HUES6 (cell line): Measurements from ENCODE around the gene ARID2.

Experiments
- H3K27ac ChIP-seq: 2 replicates; pipeline ENCODE4 v1.7.0; 2013; ENCODE audit warnings: low read depth, mild to moderate bottlenecking, low read length, inconsistent platforms
- H3K27me3 ChIP-seq: 2 replicates; pipeline ENCODE4 v1.6.1; 2013; ENCODE audit warnings: low read length; ENCODE audit not compliant: control insufficient read depth, insufficient read depth
- H3K36me3 ChIP-seq: 2 replicates; pipeline ENCODE4 v1.6.1; 2013; ENCODE audit warnings: low read length; ENCODE audit not compliant: control insufficient read depth, insufficient read depth
- H3K4me1 ChIP-seq: 2 replicates; pipeline ENCODE4 v1.6.1; 2013; ENCODE audit warnings: low read length; ENCODE audit not compliant: control insufficient read depth, insufficient read depth
- H3K4me3 ChIP-seq: 2 replicates; pipeline ENCODE4 v1.5.1; 2013; ENCODE audit warnings: low read depth, low read length
- H3K9ac ChIP-seq: one replicate; pipeline ENCODE4 v1.6.1; 2013; ENCODE audit warnings: mild to moderate bottlenecking, low read length
- H3K9me3 ChIP-seq: 2 replicates; pipeline ENCODE4 v1.6.1; 2013; ENCODE audit warnings: low read depth, low read length; ENCODE audit not compliant: control insufficient read depth, insufficient read depth

The ARID2 gene, protein sequence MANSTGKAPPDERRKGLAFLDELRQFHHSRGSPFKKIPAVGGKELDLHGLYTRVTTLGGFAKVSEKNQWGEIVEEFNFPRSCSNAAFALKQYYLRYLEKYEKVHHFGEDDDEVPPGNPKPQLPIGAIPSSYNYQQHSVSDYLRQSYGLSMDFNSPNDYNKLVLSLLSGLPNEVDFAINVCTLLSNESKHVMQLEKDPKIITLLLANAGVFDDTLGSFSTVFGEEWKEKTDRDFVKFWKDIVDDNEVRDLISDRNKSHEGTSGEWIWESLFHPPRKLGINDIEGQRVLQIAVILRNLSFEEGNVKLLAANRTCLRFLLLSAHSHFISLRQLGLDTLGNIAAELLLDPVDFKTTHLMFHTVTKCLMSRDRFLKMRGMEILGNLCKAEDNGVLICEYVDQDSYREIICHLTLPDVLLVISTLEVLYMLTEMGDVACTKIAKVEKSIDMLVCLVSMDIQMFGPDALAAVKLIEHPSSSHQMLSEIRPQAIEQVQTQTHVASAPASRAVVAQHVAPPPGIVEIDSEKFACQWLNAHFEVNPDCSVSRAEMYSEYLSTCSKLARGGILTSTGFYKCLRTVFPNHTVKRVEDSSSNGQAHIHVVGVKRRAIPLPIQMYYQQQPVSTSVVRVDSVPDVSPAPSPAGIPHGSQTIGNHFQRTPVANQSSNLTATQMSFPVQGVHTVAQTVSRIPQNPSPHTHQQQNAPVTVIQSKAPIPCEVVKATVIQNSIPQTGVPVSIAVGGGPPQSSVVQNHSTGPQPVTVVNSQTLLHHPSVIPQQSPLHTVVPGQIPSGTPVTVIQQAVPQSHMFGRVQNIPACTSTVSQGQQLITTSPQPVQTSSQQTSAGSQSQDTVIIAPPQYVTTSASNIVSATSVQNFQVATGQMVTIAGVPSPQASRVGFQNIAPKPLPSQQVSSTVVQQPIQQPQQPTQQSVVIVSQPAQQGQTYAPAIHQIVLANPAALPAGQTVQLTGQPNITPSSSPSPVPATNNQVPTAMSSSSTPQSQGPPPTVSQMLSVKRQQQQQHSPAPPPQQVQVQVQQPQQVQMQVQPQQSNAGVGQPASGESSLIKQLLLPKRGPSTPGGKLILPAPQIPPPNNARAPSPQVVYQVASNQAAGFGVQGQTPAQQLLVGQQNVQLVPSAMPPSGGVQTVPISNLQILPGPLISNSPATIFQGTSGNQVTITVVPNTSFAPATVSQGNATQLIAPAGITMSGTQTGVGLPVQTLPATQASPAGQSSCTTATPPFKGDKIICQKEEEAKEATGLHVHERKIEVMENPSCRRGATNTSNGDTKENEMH (N-terminal part only)

DNA sequence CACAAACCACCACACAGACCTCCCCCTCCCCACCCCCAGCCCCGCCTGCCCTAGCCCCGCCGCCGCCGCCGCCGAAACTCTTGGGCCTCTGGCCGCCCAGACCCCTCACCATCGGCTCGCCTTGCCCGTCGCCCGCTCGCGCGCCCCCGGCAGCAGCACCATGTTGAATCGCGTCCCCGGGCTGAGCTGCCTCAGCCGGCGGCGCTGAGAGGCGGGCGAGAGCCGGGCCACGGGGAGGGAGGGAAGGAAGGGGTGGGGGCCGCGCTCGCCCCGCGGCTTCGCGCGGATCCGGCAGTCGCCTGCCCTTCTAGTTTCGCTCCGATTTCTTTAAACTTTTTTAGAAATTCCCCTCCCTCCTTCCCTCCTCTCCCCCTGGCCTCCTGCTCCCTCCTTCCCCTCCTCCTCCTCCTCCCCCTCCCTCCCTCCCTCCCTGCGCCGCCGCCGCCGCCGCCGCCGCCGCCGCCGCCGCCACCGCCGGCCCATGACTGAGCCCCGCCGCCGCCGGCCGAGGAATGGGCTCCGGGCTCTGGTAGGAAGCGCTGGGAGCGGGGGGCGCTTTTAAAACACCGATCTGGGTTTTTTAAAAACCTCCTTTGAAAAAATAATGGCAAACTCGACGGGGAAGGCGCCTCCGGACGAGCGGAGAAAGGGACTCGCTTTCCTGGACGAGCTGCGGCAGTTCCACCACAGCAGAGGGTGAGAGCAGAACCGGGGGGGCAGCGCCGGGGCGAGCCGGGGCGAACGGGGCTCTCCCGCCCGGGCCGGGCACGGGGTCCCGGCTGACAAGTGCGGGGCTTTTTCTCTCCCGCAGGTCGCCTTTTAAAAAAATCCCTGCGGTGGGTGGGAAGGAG is at the start of gene ARID2:
Gene ARID2 (plus strand): TSS at position 474 of the 851 bp plus-strand sequence. CDS start 131 bp downstream, at position 605.
- no peaks in the 10 kb centered on the region for H3K27me3 ChIP-seq
- H3K27ac ChIP-seq = peak within 1 kb of the TSS; percentile 96
- H3K4me1 ChIP-seq = peaks cover 20% of the 10 kb centered on the region
- H3K9me3 ChIP-seq = no peaks in the 10 kb centered on the region
- peaks cover 5% of the 10 kb centered on the region for H3K36me3 ChIP-seq
- peak within 1 kb of the TSS; percentile 96 for H3K9ac ChIP-seq
- H3K4me3 ChIP-seq = peak within 1 kb of the TSS; percentile 97

DNA sequence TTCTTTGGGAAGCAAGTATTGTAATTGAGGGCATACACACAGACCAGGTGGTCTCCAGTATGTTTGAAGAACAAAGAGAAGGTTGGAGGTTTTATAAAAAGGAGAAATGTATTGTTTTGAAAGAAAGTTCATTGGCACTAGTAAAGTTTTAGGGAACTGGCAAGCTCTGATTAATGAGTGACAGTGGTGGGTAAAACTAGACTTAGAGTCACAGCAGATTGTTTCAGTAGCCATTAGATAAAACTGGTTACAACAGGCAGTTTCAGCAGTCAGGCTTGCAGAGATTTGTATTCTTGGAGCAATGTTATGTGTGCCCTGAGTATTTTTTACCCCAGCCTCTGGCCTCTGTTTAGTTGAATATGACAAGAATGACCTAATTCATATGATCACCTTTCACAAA is 49.1 kb upstream of the ARID2 start:
- H3K9me3 ChIP-seq = no peaks in the 10 kb centered on the region
- no peaks in the 10 kb centered on the region for H3K36me3 ChIP-seq
- no peak overlapping the region for H3K27ac ChIP-seq
- no peaks in the 10 kb centered on the region for H3K4me1 ChIP-seq
- no peak overlapping the region for H3K9ac ChIP-seq
- no peaks in the 10 kb centered on the region for H3K27me3 ChIP-seq
- no peak overlapping the region for H3K4me3 ChIP-seq

DNA sequence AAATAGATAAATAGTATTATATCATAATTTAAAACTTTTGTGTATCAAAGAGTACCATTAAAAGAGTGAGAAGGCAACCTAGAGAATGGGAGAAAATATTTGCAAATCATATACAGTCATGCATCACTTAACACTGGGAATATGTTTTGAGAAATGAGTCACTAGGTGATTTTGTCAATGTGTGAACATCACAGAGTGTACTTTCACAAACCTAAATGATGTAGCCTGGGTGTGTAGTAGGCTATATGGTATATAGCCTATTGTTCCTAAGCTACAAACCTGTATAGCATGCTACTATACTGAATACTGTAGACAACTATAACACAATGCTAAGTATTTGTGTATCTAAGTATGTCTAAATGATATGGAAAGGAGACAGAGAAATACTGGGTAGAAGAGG is 48.0 kb upstream of the ARID2 start:
- Histone ChIP-seq H3K9ac (no peak overlapping the region), H3K36me3 (no peaks in the 10 kb centered on the region), H3K27me3 (no peaks in the 10 kb centered on the region), H3K9me3 (no peaks in the 10 kb centered on the region), H3K4me3 (no peak overlapping the region), H3K4me1 (no peaks in the 10 kb centered on the region), H3K27ac (no peak overlapping the region)

DNA sequence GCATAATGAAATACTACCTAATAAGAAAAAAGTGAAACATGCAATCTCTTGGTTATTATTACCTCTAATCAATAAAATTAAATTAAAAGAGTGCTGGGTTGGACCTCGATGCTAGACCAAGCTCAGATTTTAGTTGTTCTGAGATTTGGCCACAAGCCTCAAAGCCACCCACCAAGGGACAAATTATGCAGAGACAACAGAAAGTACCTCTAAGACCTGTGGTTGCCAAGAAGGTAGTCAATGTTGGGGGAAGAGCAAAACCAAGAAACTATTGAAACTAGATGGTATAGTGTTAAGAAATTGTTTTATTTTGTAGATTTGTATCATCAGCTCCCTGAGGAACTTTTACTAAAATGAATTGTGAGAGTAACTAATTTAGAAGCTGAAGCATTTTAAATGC is 43.8 kb upstream of the ARID2 start:
- no peak overlapping the region for H3K4me3 ChIP-seq
- peaks cover 4% of the 10 kb centered on the region; the same call in 1 of the 2 replicates for H3K4me1 ChIP-seq
- no peaks in the 10 kb centered on the region for H3K27me3 ChIP-seq
- no peak overlapping the region for H3K9ac ChIP-seq
- no peaks in the 10 kb centered on the region for H3K9me3 ChIP-seq
- no peaks in the 10 kb centered on the region for H3K36me3 ChIP-seq
- no peak overlapping the region for H3K27ac ChIP-seq

DNA sequence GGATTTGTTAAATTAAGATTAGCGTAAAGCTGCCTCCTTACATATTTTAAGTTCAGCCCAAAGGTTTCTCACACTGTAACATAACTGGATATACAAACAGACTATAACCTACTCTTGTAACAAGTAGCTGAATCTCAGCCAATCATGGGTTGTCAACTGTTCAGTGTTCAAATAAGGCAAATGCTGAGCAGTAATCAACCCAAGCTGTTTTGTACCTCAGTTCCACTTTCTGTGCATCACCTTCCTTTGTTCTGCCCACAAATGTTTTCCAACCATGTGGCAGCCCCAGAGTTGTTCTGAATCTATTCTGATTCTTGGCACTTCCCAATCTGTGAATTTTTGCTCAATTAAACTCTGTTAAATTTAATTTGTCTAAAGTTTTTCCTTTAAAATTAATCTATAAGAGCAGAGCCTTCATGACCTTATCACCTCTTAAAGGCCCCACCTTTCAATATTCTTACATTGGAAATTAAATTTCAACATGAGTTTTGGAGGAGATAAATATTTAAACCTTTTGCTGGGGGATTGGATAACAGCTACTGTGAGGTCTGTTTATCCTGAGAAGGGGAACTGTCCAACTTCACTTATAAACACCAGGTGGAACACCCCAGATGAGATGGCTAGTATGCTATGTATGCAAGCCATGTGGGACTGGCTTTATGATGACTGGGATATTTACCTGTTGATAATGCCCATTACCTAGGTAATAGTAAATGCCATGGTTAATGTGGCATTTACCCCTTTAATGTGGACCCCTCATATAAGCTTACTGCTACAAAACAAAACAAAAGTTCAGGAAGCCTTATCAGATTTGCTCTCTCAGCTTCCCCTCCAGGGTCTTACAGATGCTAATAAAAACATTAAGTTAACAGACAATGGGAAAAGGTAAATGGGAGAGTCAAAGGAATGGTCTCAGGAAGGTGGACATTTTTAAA is 42.2 kb upstream of the ARID2 start:
- no peak overlapping the region for H3K9ac ChIP-seq
- H3K27ac ChIP-seq = no peak overlapping the region
- no peaks in the 10 kb centered on the region for H3K36me3 ChIP-seq
- no peaks in the 10 kb centered on the region for H3K27me3 ChIP-seq
- no peaks in the 10 kb centered on the region for H3K9me3 ChIP-seq
- no peak overlapping the region for H3K4me3 ChIP-seq
- peaks cover 4% of the 10 kb centered on the region; the same call in 1 of the 2 replicates for H3K4me1 ChIP-seq

DNA sequence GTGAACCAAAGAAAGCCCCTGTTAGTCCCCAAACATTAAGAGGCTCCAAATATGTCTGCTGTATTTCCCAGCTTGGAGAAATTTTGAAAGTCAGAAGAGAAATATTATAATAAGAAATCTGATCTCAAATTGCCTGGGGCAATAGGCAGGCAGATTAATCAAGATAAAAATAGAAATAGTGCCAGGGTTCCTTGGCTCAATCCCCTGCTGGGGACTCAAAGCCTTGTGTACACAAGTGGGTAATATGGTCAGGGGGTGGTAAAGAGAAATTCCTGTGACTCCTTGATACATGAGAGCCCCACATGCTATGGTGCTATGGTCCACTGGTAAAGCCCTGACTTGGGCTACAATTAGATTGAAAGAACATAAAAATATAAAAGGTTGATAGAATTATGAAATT is 41.3 kb upstream of the ARID2 start:
- Histone ChIP-seq H3K4me1 (peaks cover 4% of the 10 kb centered on the region; the same call in 1 of the 2 replicates), H3K27me3 (no peaks in the 10 kb centered on the region), H3K4me3 (no peak overlapping the region), H3K27ac (no peak overlapping the region), H3K9me3 (no peaks in the 10 kb centered on the region), H3K36me3 (no peaks in the 10 kb centered on the region), H3K9ac (no peak overlapping the region)

DNA sequence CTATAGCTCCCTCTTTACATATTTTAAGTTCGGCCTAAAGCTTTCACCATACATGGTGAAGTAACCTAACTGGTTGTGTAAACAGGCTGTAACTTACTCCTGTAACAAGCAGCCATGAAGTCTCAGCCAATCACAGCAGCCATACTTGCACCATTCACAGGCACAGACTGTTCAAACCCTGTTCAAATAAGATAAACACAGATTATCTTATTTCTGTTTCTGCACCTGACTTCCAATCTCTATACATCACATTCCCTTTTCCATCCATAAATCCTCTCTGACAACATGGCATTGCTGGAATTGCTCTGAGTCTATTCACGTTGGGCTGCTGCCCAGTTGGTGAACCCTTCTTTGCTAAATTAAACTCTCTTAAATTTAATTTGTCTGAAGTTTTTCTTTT is 34.5 kb upstream of the ARID2 start:
- H3K4me3 ChIP-seq = no peak overlapping the region
- H3K27me3 ChIP-seq = no peaks in the 10 kb centered on the region
- H3K4me1 ChIP-seq = no peaks in the 10 kb centered on the region
- H3K9ac ChIP-seq = no peak overlapping the region
- no peak overlapping the region for H3K27ac ChIP-seq
- H3K36me3 ChIP-seq = no peaks in the 10 kb centered on the region
- peaks cover 10% of the 10 kb centered on the region; the same call in 1 of the 2 replicates for H3K9me3 ChIP-seq

DNA sequence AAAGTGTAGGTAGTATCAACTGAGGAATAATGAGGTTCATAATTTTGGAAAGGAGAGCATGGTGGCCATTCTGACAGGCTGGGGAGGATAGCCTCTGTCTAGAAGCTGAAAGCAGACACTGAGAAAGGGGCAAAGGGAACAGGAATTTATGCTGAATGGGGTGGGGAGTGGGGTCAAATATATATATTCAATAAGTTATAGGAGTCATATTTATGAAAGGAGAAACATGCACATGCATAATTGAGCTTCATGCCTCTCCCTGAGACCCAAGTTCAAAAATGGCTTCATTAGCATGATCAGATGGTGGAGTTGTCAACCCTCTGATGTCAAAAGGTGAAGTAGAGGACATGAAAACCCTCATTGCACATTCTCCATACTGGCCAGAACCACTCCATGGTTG is 33.9 kb upstream of the ARID2 start:
- H3K4me3 ChIP-seq = no peak overlapping the region
- H3K4me1 ChIP-seq = no peaks in the 10 kb centered on the region
- H3K36me3 ChIP-seq = no peaks in the 10 kb centered on the region
- no peaks in the 10 kb centered on the region for H3K27me3 ChIP-seq
- no peak overlapping the region for H3K27ac ChIP-seq
- no peak overlapping the region for H3K9ac ChIP-seq
- peaks cover 10% of the 10 kb centered on the region; the same call in 1 of the 2 replicates for H3K9me3 ChIP-seq

DNA sequence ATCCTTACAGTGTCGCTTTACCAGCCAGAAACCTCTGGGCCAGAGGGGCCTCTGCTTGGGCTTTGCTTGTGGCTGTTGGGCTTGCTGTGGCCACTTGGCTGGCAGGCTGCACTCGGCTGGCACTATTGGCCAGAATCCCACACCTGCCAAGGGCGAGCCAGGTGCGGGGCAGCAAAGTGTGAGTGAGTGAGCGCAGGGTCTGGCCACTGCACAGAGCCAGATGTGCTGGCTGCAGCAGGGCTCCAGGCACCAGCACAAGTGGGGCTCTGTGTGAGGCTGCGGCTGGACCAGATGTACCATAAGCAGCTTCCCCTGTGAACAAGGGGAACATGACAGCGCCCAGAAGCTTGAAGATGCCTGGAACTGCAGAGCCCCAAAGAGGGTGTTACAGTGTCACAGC is 33.5 kb upstream of the ARID2 start:
- Histone ChIP-seq H3K4me1 (no peaks in the 10 kb centered on the region), H3K36me3 (no peaks in the 10 kb centered on the region), H3K27ac (no peak overlapping the region), H3K4me3 (no peak overlapping the region), H3K9ac (no peak overlapping the region), H3K27me3 (no peaks in the 10 kb centered on the region), H3K9me3 (peaks cover 10% of the 10 kb centered on the region; the same call in 1 of the 2 replicates)
